Endothelial cell of hepatic sinusoid (primary cell): ENCODE data around the gene RIPK4.
"Not testable (repeated sequence)": the region's sequence is repeated elsewhere in the genome, so short reads cannot be mapped to it uniquely, and the experiment has no call there.

Experiments
- in situ Hi-C: cut with HindIII; loops from 2 replicates; pipeline ENCODE4 v1.10.0; 2017; ENCODE audit warnings: low sequenced_read_pairs

Gene RIPK4

GRCh38 chr21:41705546-41706262 lies 61.1 kb downstream of the RIPK4 start:
- in situ Hi-C loops, result no loop called here

GRCh38 chr21:41703857-41704501 lies 62.9 kb downstream of the RIPK4 start:
- in situ Hi-C loops, result no loop called here

GRCh38 chr21:41701749-41702148 lies 65.1 kb downstream of the RIPK4 start:
- in situ Hi-C loops, result no loop called here

GRCh38 chr21:41699311-41699710 lies 67.5 kb downstream of the RIPK4 start:
- in situ Hi-C loops, result no loop called here

GRCh38 chr21:41698071-41698470 lies 68.8 kb downstream of the RIPK4 start:
- in situ Hi-C loops, result no loop called here

GRCh38 chr21:41695513-41695912 lies 71.3 kb downstream of the RIPK4 start:
- in situ Hi-C loops, result no loop called here

GRCh38 chr21:41694042-41694441 lies 72.8 kb downstream of the RIPK4 start:
- in situ Hi-C loops, result not testable (repeated sequence)

GRCh38 chr21:41692185-41692565 lies 74.7 kb downstream of the RIPK4 start:
- in situ Hi-C loops, result no loop called here

GRCh38 chr21:41691205-41692184 lies 75.4 kb downstream of the RIPK4 start:
- in situ Hi-C loops, result no loop called here
